K562 (cell line): Measurements from ENCODE around the gene FBXO11. TPM values are rescaled to one million over a fixed set of nuclear protein-coding genes. Genes with fewer than 3 reads are reported as not detected.

Source experiments
- ARHGAP35 ChIP-seq: fragments of 450-650 bp; IDR thresholded peaks from 2 replicates; pipeline ENCODE4 v1.6.1; 2018; ENCODE audit not compliant: partially characterized antibody
- CHD2 ChIP-seq: IDR thresholded peaks from 2 replicates; pipeline ENCODE4 v1.6.1; 2011; ENCODE audit warnings: low read depth, low read length
- CREB5 ChIP-seq: fragments of 250-450 bp; sonication (Bioruptor Pico); IDR thresholded peaks from 2 replicates; pipeline ENCODE4 v1.5.0; 2020; ENCODE audit warnings: mild to moderate bottlenecking
- PHF8 ChIP-seq: fragments of 200-600 bp; sonication (generic); IDR thresholded peaks from 2 replicates; pipeline ENCODE4 v1.6.1; 2012; ENCODE audit warnings: mixed run types, mild to moderate bottlenecking, inconsistent platforms, low read length, moderate library complexity, borderline replicate concordance
- REST ChIP-seq, 2 experiments: fragments of 450-650 bp; formaldehyde crosslinking in 1 of 2; IDR thresholded peaks; 2 replicates each; pipeline versions ENCODE4 v1.4.0 to v1.6.1; 2014 to 2020; ENCODE audit warnings: mild to moderate bottlenecking in 2 of 2, borderline replicate concordance in 1 of 2, low read depth in 1 of 2
- SMARCB1 ChIP-seq: IDR thresholded peaks from 2 replicates; pipeline ENCODE4 v1.6.1; 2011; ENCODE audit warnings: improper control_type of control experiment, low read depth; ENCODE audit not compliant: insufficient read length
- ZNF24 ChIP-seq: fragments of 450-650 bp; IDR thresholded peaks from 2 replicates; pipeline ENCODE4 v1.6.1; 2016
- ZZZ3 ChIP-seq: fragments of 450-650 bp; IDR thresholded peaks from 2 replicates; pipeline ENCODE4 v1.6.1; 2016; ENCODE audit warnings: antibody characterized with exemption, mild to moderate bottlenecking, moderate library complexity
- polyA plus RNA-seq, 8 experiments: library from polyadenylated mRNA; depleted of rRNA in 4 of 8; stranded (reverse) in 5 of 8; unstranded in 3 of 8; fragments of >200 nt; fragmentation: Nextera tagmentation in 2 of 8; fragmentation: Illumina TruSeq in 1 of 8; extraction: Ambion mirVana in 2 of 8; extraction: Trizol in 1 of 8; gene quantifications; 2 replicates each; pipeline versions ENCODE4 v1.2.1 to v1.2.3, GENCODE V29; 2011 to 2014; ENCODE audit warnings: inconsistent platforms in 1 of 8, missing spikeins in 1 of 8
- total RNA-seq, 7 experiments: library from RNA; depleted of rRNA in 6 of 7; stranded (reverse); fragments of >200 nt in 6 of 7; fragmentation: Illumina TruSeq in 2 of 7; extraction: Trizol in 2 of 7; gene quantifications; 2 replicates each; pipeline versions ENCODE4 v1.2.1 to v1.2.3, GENCODE V29; 2011 to 2021; ENCODE audit warnings: low replicate concordance in 1 of 7
- TF ChIP-seq, protein P1 (sequence below): fragments of 450-650 bp; IDR thresholded peaks from 2 replicates; pipeline ENCODE4 v1.6.1; 2016; ENCODE audit warnings: missing biosample characterization, missing genetic modification characterization
- TF ChIP-seq, protein P2 (sequence below): fragments of 200-800 bp; sonication (Bioruptor generic); IDR thresholded peaks from 2 replicates; pipeline ENCODE4 v1.6.1; 2016; ENCODE audit warnings: missing genetic modification characterization, missing compliant biosample characterization

Gene FBXO11
- total and polyA plus RNA-seq, 9 of the 15 experiments (the other 6 are each of a cell fraction or from before 2014, with no cell fraction given) = 8.8 to 44.5 (median 24.1) TPM

- no peak for TF ChIP-seq CREB5 (CRISPR knock-in tag)
- TF ChIP-seq, protein P1, sequence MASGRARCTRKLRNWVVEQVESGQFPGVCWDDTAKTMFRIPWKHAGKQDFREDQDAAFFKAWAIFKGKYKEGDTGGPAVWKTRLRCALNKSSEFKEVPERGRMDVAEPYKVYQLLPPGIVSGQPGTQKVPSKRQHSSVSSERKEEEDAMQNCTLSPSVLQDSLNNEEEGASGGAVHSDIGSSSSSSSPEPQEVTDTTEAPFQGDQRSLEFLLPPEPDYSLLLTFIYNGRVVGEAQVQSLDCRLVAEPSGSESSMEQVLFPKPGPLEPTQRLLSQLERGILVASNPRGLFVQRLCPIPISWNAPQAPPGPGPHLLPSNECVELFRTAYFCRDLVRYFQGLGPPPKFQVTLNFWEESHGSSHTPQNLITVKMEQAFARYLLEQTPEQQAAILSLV (tag) = no peak
- no peak for TF ChIP-seq SMARCB1
- no peak for TF ChIP-seq ZZZ3
- no peak for TF ChIP-seq ARHGAP35
- no peak for TF ChIP-seq CHD2
- TF ChIP-seq REST (IDR thresholded peaks at IDR 0.05; ENCODE audit: borderline replicate concordance) = no peak
- no peak for TF ChIP-seq REST (CRISPR knock-in tag; IDR thresholded peaks at IDR 0.05; ENCODE audit: low read depth)
- TF ChIP-seq ZNF24 = no peak
- TF ChIP-seq, protein P2, sequence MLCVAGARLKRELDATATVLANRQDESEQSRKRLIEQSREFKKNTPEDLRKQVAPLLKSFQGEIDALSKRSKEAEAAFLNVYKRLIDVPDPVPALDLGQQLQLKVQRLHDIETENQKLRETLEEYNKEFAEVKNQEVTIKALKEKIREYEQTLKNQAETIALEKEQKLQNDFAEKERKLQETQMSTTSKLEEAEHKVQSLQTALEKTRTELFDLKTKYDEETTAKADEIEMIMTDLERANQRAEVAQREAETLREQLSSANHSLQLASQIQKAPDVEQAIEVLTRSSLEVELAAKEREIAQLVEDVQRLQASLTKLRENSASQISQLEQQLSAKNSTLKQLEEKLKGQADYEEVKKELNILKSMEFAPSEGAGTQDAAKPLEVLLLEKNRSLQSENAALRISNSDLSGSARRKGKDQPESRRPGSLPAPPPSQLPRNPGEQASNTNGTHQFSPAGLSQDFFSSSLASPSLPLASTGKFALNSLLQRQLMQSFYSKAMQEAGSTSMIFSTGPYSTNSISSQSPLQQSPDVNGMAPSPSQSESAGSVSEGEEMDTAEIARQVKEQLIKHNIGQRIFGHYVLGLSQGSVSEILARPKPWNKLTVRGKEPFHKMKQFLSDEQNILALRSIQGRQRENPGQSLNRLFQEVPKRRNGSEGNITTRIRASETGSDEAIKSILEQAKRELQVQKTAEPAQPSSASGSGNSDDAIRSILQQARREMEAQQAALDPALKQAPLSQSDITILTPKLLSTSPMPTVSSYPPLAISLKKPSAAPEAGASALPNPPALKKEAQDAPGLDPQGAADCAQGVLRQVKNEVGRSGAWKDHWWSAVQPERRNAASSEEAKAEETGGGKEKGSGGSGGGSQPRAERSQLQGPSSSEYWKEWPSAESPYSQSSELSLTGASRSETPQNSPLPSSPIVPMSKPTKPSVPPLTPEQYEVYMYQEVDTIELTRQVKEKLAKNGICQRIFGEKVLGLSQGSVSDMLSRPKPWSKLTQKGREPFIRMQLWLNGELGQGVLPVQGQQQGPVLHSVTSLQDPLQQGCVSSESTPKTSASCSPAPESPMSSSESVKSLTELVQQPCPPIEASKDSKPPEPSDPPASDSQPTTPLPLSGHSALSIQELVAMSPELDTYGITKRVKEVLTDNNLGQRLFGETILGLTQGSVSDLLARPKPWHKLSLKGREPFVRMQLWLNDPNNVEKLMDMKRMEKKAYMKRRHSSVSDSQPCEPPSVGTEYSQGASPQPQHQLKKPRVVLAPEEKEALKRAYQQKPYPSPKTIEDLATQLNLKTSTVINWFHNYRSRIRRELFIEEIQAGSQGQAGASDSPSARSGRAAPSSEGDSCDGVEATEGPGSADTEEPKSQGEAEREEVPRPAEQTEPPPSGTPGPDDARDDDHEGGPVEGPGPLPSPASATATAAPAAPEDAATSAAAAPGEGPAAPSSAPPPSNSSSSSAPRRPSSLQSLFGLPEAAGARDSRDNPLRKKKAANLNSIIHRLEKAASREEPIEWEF (CRISPR knock-in tag) = no peak
- peak; percentile 8; the same call in 1 of the 2 replicates for TF ChIP-seq PHF8
Measured at GRCh38 chr2:47905386-47906156, 727 bp downstream of the FBXO11 start (continued).
